ENCODE results near the gene GRB10.

DNA sequence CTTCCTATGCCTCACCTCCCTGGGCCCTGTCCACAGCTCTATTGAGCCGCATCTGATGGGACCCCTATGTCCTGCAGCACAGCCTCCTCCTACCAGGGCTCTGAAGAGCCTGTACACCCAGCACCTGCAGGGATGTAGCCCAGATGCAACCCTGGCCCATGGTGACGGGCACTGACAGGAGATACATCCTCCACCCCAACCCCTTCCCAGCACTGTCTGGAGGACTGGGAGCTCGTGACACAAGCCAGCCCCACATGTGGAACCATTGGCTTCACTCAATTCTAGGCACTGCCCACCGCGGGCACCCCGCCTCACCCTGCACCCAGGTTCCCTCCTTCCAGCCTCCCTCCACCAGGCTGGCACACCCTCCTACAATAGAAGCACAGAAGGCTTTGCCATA is 2.6 kb upstream of the GRB10 start:
- TF ChIP-seq, protein P1, sequence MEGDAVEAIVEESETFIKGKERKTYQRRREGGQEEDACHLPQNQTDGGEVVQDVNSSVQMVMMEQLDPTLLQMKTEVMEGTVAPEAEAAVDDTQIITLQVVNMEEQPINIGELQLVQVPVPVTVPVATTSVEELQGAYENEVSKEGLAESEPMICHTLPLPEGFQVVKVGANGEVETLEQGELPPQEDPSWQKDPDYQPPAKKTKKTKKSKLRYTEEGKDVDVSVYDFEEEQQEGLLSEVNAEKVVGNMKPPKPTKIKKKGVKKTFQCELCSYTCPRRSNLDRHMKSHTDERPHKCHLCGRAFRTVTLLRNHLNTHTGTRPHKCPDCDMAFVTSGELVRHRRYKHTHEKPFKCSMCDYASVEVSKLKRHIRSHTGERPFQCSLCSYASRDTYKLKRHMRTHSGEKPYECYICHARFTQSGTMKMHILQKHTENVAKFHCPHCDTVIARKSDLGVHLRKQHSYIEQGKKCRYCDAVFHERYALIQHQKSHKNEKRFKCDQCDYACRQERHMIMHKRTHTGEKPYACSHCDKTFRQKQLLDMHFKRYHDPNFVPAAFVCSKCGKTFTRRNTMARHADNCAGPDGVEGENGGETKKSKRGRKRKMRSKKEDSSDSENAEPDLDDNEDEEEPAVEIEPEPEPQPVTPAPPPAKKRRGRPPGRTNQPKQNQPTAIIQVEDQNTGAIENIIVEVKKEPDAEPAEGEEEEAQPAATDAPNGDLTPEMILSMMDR (IDR thresholded peaks at IDR 0.05): no peak
- TF ChIP-seq POLR2A (IDR thresholded peaks at IDR 0.05): no peak

All from breast epithelium (tissue), 3 donors.